Fibroblast of skin of abdomen (primary cell): Measurements from ENCODE around the gene CTNND2.
"Not testable (repeated sequence)": the region's sequence is repeated elsewhere in the genome, so short reads cannot be mapped to it uniquely, and the experiment has no call there.

Source experiments
- DNase-seq: peaks from one replicate; pipeline ENCODE4 v3.0.0-alpha.2; 2013

Gene CTNND2

DNA sequence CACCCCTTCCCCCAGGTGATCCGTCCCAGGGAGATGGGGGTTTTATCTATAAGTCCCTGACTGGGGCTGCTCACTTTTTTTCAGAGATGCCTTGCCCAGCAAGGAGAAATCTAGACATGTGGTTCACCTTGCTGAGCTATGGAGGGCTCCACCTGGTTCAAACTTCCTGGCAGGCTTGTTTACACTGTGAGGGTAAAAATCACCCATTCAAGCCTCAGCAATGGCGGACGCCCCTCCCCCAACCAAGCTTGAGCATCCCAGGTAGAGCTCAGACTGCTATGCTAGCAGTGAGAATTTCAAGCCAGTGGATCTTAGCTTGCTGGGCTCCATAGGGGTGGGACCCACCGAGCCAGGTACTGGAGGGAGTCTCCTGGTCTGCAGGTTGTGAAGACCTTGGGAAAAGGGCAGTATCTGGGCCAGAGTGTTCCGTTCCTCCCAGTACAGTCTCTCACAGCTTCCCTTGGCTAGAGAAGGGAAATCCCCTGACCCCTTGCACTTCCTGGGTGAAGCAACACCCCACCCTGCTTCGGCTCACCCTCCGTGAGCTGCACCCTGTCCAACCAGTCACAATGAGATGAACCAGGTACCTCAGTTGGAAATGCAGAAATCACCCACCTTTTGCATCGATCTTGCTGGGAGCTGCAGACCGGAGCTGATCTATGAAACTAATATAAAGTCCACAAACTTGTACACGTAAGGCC is 231.7 kb downstream of the CTNND2 start:
- DNase-seq, result no peak

DNA sequence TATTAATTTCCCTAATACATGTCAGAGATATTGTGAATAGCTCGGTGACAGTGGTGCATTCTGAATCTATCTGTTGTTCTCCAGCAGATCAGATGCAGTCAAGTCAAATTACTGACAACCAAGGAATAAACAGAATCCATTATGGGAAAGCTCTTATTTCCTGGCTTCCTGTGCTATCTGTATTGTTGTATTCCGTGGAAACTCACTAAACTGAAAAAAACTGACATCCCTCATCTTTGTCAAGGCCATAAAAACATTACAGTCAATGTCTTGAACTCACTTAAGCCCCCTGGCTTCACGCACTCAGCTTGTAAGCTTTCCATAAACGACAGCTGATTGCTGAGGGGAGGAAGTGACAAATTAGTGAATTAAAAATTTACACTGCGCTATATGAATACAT is 245.9 kb downstream of the CTNND2 start:
- no peak for DNase-seq

DNA sequence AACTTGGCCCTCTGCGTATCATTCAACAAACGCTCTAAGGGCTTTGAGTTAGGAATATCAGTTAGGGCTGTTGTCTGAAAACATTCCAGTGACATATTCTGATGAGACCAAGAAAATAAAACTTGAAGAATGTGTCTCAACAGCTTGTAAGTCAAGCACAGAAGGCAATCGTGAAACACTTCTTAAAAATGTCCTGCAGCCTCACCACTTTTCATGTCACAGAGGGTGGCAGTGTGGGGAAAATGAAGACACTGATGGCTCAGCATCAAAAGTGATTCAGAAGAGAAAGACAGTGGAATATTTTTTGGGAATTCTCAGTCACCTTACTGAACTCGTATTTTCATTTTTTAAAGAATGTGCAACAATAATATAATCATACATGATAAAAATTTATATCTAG is 247.3 kb downstream of the CTNND2 start:
- no peak for DNase-seq

DNA sequence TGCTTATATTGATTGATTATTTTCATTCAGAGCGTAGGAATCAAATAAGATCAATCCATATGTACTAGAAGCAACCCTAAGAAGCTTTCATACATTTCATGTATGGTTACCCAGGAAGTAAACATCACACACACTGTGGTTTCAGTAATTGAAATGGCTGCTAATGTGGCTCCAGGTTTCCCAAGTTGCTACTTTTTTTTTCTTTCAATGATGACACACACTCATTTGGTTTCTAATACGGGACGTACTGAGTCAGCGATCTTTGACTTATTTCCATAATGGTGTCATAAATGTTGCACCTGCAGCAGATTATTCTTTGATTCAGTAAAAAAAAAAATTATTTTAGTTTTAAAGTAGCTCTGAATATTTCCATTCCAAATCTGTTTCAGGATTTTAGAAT is 248.6 kb downstream of the CTNND2 start:
- no peak for DNase-seq

DNA sequence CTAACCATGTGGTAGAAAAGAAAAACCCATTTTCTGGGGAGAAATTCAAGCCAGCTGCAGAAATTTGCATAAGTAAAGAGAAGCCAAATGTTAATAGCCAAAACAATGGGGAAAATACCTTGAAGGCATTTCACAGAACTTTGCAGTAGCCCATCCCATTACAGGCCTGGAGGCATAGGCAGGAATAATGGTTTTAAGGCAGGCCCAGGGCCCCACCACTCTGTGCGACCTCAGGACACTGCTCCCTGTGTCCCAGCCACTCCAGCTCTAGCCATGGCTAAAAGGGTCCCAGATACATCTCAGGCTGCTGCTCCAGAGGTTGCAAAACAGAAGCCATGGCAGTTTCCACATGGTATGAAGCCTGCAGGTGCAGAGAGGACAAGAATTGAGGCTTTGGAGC is 253.3 kb downstream of the CTNND2 start:
- no peak for DNase-seq

DNA sequence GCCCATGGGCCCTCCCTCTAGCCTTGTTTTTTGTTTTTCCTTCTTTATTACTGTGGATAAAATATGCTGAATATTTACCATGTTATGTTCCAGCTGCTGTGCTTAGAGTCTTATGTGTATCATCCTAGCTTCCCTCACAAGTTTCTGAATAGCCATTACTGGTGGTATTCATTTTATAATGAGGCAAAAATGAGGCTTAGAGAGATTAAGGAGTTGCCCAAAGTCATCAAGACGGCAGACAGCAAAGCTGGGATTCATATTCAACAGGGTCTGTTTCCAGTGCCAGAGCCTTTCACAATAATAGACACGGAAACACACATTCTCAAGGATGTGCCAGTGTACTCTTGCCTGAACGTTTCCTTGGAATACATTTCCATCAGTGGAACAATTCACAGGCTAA is 258.1 kb downstream of the CTNND2 start:
- no peak for DNase-seq

DNA sequence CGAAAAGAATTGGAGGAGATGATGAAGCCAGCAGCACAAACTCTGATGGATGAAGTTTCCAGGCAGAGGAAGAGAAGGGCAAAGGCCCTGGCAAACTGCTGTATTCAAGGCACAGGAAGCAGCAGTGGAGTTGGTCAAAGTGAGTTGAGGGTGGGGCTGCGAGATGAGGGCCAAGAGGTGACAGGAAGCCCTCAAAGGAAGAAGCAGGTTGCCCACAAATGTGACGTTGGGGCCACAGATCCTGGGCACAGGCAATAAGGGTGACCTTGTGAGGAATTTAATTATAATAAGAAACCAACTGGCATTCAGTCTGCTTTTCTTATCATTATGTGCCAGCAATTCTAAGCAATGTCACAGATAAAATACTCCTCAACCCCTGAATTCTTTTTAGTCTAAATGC is 261.8 kb downstream of the CTNND2 start:
- no peak for DNase-seq

DNA sequence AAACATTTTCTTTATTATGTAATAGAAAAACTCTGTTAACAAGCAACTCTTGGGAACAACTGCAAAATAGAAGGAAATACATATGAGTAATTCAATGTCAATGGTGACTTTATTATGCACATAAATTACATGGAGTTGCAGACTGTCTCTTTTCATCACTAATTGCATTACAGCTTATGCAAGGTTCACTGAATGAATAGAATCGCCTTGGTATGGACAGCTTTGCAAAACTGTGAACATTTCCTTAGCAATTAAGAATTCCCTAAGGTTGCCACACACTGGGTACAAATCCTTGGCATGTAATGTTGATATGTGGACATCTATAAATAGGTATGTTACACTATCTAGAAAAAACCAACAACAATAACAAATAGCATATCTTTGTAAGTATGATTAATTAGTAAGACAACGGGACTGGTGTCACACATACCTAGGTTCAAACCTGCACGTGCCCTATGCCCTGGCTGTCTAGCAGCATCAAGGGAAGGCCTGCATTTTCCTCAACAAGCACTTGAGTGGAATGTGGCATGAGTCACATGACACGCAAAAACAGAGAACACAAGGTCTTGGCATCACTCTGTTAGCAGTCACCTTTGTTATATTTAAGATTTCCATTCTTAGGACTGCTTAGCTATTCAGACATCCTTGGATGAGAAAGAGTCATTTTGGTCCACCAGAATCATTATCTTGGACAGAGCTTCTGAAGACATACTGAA is 263.9 kb downstream of the CTNND2 start:
- DNase-seq, result no peak

DNA sequence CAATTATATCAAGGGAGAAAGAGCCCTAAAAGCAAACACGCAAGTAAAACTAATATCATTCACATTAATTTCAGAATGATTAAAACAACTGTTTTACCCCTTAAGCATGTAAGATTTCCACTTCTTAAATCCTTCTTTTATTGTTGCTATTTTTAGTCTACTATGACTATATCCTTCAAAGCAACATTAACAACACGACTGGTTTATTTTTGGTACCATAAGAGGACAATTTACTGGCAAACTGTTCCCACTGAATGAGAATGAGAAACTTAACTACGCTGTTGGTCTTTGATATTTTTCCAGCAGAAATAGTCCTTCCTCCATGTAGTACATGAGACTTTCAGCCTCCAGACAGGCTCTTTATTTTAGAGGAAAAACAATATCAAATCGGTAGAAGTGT is 281.5 kb downstream of the CTNND2 start:
- DNase-seq, result no peak

DNA sequence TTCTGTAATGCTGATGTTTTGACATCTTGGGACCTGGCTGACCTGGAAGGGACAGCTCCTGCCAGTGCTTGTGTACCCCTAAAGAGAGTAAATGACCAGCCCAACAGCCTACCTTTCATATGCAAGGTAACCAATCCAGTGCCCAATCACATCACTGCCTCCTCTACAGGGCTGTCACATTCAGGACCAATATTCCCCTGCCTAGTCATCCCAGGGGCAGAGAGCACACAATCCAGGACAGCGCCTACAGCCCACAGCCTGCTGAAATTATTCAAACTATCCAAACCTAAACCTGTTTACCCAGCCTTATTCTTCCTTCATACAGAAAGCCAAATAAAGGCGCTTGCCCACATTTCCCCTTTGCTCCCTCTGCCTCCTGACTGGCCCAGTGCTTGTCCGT is 284.1 kb downstream of the CTNND2 start:
- DNase-seq, result no peak

DNA sequence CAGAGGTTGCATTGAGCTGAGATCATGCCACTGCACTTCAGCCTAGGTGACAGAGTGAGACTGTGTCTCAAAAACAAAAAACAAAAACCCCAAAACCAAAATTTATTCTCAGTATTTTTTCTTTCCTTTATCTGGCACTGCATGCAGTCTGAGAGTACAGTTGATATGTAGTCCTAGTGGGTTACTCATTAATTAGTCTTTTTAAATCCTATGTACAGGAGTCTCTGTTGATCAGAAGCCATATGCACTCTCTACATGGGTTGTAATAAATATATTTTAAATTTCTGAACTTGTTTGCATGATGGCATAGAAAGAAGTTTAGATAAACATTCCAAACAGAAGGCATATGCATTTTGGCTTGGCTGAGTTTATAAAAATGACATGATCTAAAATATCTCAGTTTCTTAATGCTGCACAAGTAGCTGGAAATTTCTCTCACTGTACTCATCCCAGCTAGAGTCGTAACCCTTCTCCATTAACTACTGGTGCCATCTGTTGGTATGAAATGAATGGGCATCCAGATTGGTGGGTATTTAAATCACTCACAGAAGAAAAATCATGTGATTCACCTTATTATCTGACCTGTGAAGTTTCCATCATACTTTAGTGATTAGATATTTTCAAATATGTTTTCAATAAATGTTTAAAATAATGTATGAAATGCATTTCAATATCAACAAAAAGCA is 284.8 kb downstream of the CTNND2 start:
- DNase-seq, result no peak

DNA sequence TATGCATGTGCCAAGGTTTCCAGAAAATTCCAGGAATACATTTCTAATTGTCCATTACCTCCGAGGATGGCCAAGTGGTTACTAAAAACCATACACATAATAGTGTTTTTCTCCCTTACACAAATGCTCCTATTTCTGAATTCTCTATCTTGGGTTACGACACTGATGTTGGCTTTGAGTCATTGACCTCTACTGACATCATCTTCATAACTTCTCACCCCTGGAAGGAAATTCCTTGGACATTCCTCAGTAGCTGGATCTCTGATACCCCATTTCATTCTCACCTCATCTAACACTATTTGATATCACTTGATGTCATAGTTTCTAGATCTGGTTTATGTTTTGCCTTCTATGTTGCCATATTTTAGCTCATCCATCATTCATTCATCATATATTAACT is 287.2 kb downstream of the CTNND2 start:
- DNase-seq, result no peak

DNA sequence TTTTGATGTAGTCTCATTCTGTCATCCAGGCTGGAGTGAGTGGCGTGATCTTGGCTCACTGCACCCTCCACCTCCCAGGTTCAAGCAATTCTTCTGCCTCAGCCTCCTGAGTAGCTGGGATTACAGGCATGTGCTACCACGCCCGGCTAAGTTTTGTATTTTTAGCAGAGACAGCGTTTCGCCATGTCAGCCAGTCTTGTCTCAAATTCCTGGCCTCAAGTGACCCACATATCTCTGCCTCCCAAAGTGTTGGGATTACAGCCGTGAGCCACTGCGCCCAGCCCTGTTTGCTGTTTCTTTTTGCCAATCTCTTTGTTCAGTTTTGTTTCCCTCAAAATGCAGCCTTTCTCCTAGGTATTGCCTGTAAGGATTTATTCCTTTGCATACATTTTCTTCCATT is 287.6 kb downstream of the CTNND2 start:
- not testable (repeated sequence) for DNase-seq

DNA sequence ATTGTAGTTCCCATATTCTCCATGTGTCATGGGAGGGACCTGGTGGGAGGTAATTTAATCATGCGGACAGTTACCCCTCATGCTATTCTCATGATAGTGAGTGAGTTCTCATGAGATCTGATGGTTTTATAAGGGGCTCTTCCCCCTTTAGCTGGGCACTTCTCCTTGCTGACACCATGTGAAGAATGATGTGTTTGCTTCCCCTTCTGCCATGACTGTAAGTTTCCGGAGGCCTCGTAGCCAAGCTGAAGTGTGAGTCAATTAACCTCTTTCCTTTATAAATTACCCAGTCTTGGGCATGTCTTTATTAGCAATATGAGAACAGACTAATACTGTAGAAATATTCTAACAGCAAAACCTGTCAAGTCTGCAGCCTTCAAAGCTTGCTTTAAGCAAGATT is 293.2 kb downstream of the CTNND2 start:
- no peak for DNase-seq

DNA sequence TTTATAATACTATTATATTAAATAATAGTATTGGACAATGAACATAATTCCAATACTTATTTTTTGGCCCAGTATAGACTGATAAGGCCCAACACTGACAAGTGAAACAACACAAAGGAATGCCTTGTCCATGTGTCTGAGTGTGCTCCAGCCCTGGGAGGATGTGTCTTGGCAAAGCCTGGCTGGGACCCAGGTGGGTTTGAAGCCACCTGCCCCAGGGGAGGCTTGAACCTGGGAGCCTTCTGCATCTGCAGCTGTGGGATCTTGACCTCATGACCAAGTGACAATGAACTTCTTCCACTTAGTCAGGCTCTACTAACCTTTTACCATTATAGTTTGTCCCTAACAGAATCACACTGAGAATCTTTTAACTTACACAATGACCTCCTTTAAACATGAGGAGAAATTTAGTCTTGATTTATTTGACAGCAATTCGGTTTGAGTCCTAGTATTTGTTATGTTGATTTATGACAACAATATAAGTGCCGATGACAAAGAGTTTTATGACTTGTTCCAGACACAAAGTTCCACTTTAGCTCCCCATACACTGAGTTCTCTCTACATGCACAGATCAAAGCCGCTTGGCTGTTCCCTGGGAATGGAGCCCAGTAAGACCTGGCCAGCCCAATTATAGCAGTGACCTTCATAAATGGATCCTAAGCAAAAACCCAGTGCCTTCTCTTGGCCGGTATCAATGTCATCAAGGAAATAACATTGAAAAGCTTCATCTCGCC is 294.5 kb downstream of the CTNND2 start:
- DNase-seq, result no peak

DNA sequence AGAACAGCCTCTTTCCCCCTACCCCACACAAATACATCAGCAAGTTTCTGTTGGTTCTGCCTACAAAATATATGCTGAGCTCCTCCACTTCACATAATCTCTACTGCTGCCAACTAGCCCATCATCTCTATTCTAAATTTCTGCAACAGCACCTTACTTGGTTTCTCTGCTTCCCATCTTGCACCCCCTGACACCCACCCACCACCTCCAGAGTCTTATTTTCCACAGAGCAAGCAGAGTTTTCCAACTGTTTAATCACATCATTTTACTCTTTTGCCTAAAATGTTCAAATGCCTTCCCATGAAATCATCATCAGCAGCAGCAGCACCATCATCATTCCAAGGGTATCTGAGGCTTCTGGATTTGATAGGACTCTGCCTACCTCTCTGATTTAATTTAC is 295.7 kb downstream of the CTNND2 start:
- DNase-seq, result no peak

DNA sequence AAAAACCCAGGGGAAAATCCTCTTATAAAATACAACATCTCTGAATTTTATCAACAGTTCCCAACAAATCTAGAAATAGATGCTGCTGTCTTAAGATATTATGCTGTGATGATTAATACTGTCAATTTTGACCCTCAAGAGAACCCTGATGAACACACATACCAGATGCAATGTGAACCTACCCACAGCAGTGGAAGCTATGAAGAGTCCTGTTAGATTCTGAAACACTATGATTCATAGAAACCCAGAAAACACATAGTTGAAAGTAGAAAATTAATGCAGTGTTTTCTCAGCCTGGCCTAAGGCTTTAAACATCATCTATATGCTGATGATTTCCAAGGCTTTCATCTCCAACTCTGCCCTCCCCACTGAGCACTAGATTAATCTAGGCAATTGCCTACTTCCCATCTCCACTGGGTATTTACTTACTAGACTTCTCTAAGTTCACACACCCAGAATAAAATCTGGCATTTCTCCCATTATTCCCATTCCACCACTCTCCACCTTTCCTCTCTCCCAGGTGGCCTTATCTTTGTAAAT is 296.2 kb downstream of the CTNND2 start:
- no peak for DNase-seq

DNA sequence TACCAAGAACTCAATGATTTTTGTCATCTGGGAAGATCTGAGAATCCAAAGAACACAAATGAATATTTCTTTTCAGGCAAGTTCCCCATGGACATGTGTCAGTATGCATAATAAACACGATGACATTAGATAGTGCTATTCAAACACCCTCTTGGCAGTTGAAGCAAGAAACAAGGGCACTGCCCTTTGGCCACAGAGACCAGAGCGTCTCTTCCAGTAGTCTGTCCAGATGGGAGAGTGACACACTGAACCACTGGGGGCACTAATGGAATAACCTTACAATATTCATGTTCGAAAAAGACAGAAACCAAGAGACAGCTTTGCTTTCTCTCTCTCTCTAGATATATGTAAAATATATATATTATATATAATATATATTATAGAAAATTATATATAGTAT is 301.9 kb downstream of the CTNND2 start:
- DNase-seq, result no peak

DNA sequence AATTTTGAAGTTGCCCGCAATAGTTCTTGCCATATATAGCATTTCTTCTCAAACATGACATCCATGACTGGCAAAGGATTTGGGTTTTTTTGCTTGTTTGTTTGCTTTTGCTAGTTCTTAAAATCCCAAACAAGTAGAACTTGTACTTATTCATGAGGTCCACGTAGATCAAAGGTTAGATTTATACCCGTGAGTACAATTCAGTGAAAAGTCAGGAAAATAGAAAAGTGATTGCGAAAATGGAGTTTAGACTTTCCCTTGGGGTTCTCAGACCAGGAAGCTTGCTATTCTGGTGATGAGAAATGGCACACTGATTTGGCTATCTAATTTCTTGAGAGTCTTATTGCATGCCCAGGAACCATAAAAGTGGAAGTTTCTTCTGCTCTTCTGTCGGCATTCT is 304.7 kb downstream of the CTNND2 start:
- no peak for DNase-seq

DNA sequence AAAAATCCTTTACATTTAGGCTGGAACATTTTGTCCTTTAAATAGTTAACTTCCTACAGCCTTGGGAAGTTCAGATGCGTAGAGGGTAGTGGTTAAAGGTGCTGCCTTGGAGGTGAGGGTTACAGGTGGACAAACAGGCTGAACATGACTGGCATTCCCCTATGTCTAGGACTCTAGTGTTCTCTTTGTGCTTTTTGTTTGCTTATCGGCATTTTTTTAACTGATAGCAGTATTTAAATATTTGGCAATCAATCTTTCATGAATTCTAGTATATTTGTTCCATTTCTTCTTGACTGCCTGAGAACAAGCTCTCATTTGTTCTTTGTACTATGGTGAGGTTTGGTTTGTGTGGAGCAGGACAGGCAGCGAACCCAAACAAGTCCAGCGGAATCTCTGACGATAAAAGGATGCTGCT is 307.6 kb downstream of the CTNND2 start:
- no peak for DNase-seq

DNA sequence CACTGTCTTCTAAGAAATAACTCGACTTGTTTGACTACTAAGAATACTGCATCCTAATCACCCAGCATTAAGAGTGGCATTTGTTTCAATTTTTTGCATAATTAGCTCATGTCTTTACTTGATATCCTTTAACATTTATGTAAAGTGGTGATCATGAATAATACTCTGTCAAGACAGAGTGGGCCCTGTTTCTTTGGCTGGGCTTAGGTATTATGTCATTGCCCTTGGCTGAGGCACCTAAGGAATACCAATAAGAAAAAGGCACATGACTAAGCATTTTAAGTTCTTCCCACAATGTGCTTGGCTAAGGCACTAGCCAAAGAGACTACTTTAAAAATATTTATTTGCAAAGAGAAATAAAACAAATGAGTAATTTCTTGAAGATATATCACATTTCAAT is 308.1 kb downstream of the CTNND2 start:
- no peak for DNase-seq

DNA sequence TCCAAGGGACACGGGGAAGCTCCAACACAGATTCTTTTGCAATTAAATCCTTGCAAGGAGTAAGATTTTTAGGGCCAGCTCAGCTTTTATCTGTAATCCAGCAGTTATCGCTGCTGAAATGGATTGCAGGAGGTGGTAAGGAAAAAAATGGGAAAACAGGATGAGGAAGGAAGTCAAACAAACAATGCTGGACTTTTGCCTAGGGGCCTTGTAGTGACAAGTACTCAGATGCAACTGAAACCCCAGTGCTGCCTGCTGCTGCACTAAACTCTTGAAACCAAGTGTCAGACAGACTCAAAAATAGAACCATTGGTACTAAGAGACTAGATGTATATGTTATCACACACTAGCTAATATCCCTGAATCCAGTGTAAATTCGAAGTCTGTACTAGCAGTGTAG is 309.2 kb downstream of the CTNND2 start:
- no peak for DNase-seq

DNA sequence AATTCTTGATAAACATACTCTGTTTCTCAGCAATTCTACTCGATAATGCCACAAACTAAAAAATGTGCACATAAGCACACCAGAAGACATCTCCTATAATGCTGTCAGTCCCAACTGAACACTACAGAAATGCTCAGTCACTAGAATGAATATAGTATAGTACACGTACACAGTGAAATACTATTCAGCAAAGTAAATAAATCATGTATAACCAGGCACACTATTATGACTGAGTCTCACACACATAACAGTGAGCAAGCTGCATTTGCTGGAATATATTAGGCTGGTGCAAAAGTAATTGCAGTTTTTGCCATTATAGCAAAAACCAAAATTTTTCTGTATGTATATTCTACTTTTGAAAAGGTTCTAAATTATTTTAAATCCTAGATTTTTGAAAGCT is 310.2 kb downstream of the CTNND2 start:
- no peak for DNase-seq
